Breast epithelium (tissue), 4 donors: ENCODE results near the gene ZNF516. TPM values are rescaled to one million over a fixed set of nuclear protein-coding genes. Genes with fewer than 3 reads are reported as not detected.

Experiments used
- DNase-seq, 2 donors: peaks; one replicate each; pipeline ENCODE4 v3.0.0-alpha.2; 2019; ENCODE audit warnings: low spot score in 2 of 2
- H3K27ac ChIP-seq, 2 donors: fragments of 200-600 bp; sonication (generic) in 1 of 2; one replicate each; pipeline ENCODE4 v1.5.1; 2016 to 2019; ENCODE audit warnings: mild to moderate bottlenecking in 1 of 2
- H3K27me3 ChIP-seq, 2 donors: fragments of 200-600 bp; sonication (generic) in 1 of 2; one replicate each; pipeline versions ENCODE4 v1.5.1 to v1.6.0; 2017 to 2019; ENCODE audit warnings: control low read depth in 1 of 2, mild to moderate bottlenecking in 1 of 2
- H3K36me3 ChIP-seq: fragments of 200-600 bp; one replicate; pipeline ENCODE4 v1.5.1; 2019
- H3K4me1 ChIP-seq, 2 donors: fragments of 200-600 bp; sonication (generic); one replicate each; pipeline ENCODE4 v1.5.1; 2016 to 2019; ENCODE audit warnings: control low read depth in 1 of 2
- H3K4me3 ChIP-seq, 3 donors: fragments of 200-600 bp; sonication (generic); 1 replicate in 2 of 3; 2 replicates in 1 of 3; pipeline ENCODE4 v1.5.1; 2016 to 2019; ENCODE audit warnings: mild to moderate bottlenecking in 3 of 3, moderate library complexity in 2 of 3
- H3K9me3 ChIP-seq, 2 donors: fragments of 200-600 bp; sonication (generic) in 1 of 2; one replicate each; pipeline ENCODE4 v1.5.1; 2016 to 2019; ENCODE audit warnings: control low read depth in 1 of 2
- POLR2A ChIP-seq: fragments of 450-650 bp; IDR thresholded peaks from one replicate; pipeline ENCODE4 v1.6.1; 2016; ENCODE audit warnings: antibody characterized with exemption, mild to moderate bottlenecking, moderate library complexity
- POLR2AphosphoS5 ChIP-seq, 3 donors: sonication (generic); formaldehyde crosslinking; IDR thresholded peaks; one replicate each; pipeline ENCODE4 v1.6.1; 2017; ENCODE audit warnings: antibody characterized with exemption in 3 of 3
- intact Hi-C: fragments of 100-400 bp; cut with DNase I; formaldehyde crosslinking; loops from one replicate; pipeline ENCODE4 v1.15.1; 2023; ENCODE audit warnings: low total_unique reads
- total RNA-seq, 3 donors: library from RNA; depleted of rRNA; stranded (reverse); fragments of >200 nt; gene quantifications; one replicate each; pipeline ENCODE4 v1.1.0, GENCODE V29; 2016
- TF ChIP-seq, protein P1 (sequence below), 3 donors: fragments of 450-650 bp; IDR thresholded peaks; one replicate each; pipeline ENCODE4 v1.5.1; 2016 to 2017; ENCODE audit warnings: antibody characterized with exemption in 3 of 3, mild to moderate bottlenecking in 3 of 3, moderate library complexity in 3 of 3

Gene ZNF516
- total RNA-seq, 3 donors from 2014 or later, result 12.0 to 33.4 (median 24.0) TPM

DNA sequence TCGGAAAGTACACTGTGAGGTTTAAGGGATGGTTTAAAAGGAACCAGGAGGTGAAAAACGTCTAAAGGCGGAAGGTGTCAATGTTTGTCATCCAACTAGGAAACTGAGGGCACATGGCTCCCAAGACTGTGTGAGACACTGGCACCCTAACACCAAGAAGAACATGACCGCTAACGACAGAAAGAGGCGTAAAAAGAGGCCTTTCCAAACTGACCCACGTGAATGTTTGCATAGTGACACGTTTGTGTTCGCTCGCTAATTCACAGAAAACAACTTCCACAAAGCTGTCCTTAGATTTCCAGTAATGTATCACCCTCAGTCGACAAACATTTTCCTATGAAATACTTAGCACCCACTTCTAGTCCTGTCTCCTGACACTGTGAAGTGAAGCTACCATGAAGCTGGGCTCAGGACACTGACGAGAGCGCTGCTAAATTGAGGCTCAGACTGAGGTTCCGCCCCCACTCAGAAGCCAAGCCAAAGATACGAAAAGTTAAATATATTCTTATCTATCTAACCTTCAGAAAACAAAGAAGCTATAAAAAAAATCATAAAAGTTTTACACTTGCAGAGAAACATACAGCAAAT, 86.5 kb downstream of the ZNF516 start:
- Histone ChIP-seq H3K27me3 (no peaks in the 10 kb centered on the region), H3K9me3 (no peaks in the 10 kb centered on the region), H3K36me3 (no peaks in the 10 kb centered on the region), H3K27ac (no peak overlapping the region), H3K4me3 (no peak overlapping the region), H3K4me1 (no peaks in the 10 kb centered on the region)
- no peak for DNase-seq
- TF ChIP-seq, protein P1, sequence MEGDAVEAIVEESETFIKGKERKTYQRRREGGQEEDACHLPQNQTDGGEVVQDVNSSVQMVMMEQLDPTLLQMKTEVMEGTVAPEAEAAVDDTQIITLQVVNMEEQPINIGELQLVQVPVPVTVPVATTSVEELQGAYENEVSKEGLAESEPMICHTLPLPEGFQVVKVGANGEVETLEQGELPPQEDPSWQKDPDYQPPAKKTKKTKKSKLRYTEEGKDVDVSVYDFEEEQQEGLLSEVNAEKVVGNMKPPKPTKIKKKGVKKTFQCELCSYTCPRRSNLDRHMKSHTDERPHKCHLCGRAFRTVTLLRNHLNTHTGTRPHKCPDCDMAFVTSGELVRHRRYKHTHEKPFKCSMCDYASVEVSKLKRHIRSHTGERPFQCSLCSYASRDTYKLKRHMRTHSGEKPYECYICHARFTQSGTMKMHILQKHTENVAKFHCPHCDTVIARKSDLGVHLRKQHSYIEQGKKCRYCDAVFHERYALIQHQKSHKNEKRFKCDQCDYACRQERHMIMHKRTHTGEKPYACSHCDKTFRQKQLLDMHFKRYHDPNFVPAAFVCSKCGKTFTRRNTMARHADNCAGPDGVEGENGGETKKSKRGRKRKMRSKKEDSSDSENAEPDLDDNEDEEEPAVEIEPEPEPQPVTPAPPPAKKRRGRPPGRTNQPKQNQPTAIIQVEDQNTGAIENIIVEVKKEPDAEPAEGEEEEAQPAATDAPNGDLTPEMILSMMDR (IDR thresholded peaks at IDR 0.05), result no peak
- TF ChIP-seq POLR2A, result no peak
- no peak for TF ChIP-seq POLR2AphosphoS5 (IDR thresholded peaks at IDR 0.05)
- intact Hi-C loops, result loop anchor here (5.0 to 10.0 kb wide), 2 partner anchors 306 to 729 kb away; no protein-coding TSS in a partner anchor

DNA sequence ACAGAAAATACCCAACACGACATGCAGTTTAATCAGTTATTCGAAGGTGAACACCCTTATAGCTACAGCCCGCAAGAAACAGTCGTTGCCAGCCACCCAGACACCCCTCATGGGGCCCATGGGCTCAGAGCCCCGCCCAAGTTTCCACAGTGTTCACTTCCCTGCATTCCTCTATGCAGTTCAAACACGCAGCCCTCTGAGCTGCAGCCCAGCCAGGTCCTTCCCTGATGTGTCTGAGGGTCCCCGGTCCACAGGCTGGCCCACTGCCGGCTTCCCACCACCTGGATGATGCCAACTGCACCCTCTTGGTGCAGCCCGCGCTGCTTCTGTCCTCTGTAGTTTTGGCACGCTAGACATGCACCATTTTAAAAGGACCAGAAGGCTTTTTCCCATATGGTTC, 87.4 kb downstream of the ZNF516 start:
- no peak overlapping the region for H3K27ac ChIP-seq
- TF ChIP-seq POLR2AphosphoS5 (IDR thresholded peaks at IDR 0.05) (no peak), POLR2A (no peak)
- TF ChIP-seq, protein P1 (IDR thresholded peaks at IDR 0.05), result no peak
- H3K4me1 ChIP-seq, result no peaks in the 10 kb centered on the region
- H3K27me3 ChIP-seq, result no peaks in the 10 kb centered on the region
- H3K36me3 ChIP-seq, result no peaks in the 10 kb centered on the region
- no peaks in the 10 kb centered on the region for H3K9me3 ChIP-seq
- intact Hi-C loops, result loop anchor here (5.0 to 10.0 kb wide), 2 partner anchors 307 to 730 kb away; no protein-coding TSS in a partner anchor
- no peak overlapping the region for H3K4me3 ChIP-seq
- DNase-seq, result no peak

DNA sequence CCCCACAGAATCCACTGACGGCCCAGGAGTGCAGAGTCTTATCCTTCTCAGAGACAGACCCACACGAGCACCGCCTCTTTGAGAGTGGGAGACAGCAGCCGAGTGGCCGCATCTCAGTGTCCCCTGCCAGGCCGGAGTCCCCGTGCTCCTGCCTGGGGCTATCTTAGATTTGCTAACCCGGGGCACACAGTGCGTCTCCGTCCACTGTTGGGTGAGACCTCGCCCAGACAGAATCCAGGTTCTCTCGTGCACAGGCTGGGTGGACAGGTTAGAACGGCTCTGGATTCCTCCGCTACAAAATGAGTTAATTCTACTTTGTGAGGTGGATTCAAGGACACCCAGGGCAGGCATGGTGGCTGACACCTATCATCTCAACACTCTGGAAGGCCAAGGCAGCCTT, 88.3 kb downstream of the ZNF516 start:
- intact Hi-C loops, result loop anchor here (5.0 to 10.0 kb wide), 2 partner anchors 308 to 731 kb away; no protein-coding TSS in a partner anchor
- Histone ChIP-seq H3K9me3 (no peaks in the 10 kb centered on the region), H3K4me3 (no peak overlapping the region), H3K4me1 (no peaks in the 10 kb centered on the region), H3K36me3 (no peaks in the 10 kb centered on the region), H3K27me3 (no peaks in the 10 kb centered on the region), H3K27ac (no peak overlapping the region)
- TF ChIP-seq, protein P1 (IDR thresholded peaks at IDR 0.05), result no peak
- no peak for TF ChIP-seq POLR2A
- TF ChIP-seq POLR2AphosphoS5 (IDR thresholded peaks at IDR 0.05), result no peak
- no peak for DNase-seq

DNA sequence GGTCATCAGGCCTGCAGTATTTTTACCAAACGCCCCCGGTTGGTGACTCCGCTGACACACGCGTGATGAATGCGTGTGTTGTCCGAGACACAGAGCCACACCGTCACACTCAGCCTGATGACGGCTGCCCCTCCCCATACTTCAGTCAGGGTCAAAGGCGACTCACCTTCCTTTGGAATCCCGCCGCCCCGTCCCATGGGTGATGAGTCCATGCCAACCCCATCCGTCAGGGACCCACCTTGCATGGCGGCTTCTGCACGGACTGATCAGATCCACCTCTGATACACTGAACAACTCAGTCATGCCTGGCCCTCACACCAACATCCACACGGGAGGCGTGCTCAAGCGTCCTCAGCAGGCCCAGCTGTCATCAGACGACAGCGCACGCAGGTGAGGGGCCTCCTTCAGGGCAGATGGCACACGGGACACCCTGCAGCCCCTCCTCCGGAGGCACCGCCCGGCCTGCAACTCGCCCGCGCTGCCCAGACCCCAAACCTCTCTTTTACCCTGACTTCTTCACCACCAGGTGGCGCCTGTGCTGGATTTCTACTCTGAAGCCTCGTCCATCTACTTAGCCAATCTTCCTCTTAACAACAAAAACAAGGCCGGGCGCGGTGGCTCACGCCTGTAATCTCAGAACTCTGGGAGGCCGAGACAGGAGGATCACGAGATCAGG, 89.2 kb downstream of the ZNF516 start:
- Histone ChIP-seq H3K4me1 (no peaks in the 10 kb centered on the region), H3K9me3 (no peaks in the 10 kb centered on the region), H3K27me3 (no peaks in the 10 kb centered on the region), H3K27ac (no peak overlapping the region), H3K36me3 (no peaks in the 10 kb centered on the region), H3K4me3 (no peak overlapping the region)
- TF ChIP-seq POLR2AphosphoS5 (IDR thresholded peaks at IDR 0.05) (no peak), POLR2A (no peak)
- TF ChIP-seq, protein P1 (IDR thresholded peaks at IDR 0.05), result peak; percentile 31 to 64 (median 47)
- intact Hi-C loops, result loop anchor here (5.0 to 10.0 kb wide), 2 partner anchors 309 to 731 kb away; no protein-coding TSS in a partner anchor
- no peak for DNase-seq

DNA sequence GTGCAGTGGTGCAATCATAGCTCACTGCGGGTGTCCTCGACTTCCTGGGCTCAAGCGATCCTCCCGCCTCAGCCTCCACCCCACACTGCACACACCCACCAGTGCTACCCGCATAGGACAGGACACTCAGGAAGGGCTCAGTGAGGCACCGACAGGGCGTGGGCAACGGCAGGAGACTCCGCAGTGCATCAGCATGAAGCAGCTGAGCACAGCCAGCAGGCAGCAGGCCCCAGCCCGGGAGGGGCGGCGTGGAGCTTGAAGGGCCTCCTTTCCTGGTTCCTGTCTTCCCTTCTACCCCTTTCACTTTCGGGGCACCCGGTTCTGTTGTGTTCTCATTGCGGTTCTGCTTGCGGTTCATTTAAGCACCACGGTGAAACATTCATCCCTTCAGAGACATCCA, 89.8 kb downstream of the ZNF516 start:
- Histone ChIP-seq H3K27me3 (no peaks in the 10 kb centered on the region), H3K36me3 (no peaks in the 10 kb centered on the region), H3K27ac (no peak overlapping the region), H3K9me3 (no peaks in the 10 kb centered on the region), H3K4me1 (no peaks in the 10 kb centered on the region), H3K4me3 (no peak overlapping the region)
- no peak for TF ChIP-seq POLR2A
- no peak for TF ChIP-seq POLR2AphosphoS5 (IDR thresholded peaks at IDR 0.05)
- TF ChIP-seq, protein P1 (IDR thresholded peaks at IDR 0.05), result no peak
- intact Hi-C loops, result loop anchor here (5.0 to 10.0 kb wide), 2 partner anchors 310 to 732 kb away; no protein-coding TSS in a partner anchor
- DNase-seq, result no peak
